Measurements from ENCODE around the gene EIF5A. TPM values are rescaled to one million over a fixed set of nuclear protein-coding genes. Genes with fewer than 3 reads are reported as not detected.
A peak's percentile ranks its signal among the peaks of the same experiment; 100 is the strongest.
"Not testable (repeated sequence)": the region's sequence is repeated elsewhere in the genome, so short reads cannot be mapped to it uniquely, and the experiment has no call there.

EIF5A gene
- total and polyA plus RNA-seq, 8 donors: 213 to 622 (median 264) TPM

GRCh38 chr17:7330638-7331015 lies 23.2 kb downstream of the EIF5A start:
- peak overlapping the region; percentile 88 to 95 for H3K4me3 ChIP-seq
- peaks cover 0 to 14% of the 10 kb centered on the region in 2 donors for H3K36me3 ChIP-seq
- no peaks in the 10 kb centered on the region for H3K9me3 ChIP-seq
- intact Hi-C loops (cut with DNase I): no loop called here
- DNase-seq (peak in 1 of 4 donors; percentile 78), ATAC-seq (no peak)
- H3K27ac ChIP-seq: peak overlapping the region; percentile 90 to 93
- H3K4me1 ChIP-seq: peaks cover 3 to 29% of the 10 kb centered on the region in 2 donors
- TF ChIP-seq CTCF (IDR thresholded peaks at IDR 0.05): no peak
- peaks cover 0 to 8% of the 10 kb centered on the region in 2 donors for H3K27me3 ChIP-seq

- peaks cover 0 to 20% of the 10 kb centered on the region in 2 donors for H3K27me3 ChIP-seq
- DNase-seq (peak in 1 of 4 donors; percentile 13), ATAC-seq (no peak)
- no peaks in the 10 kb centered on the region for H3K9me3 ChIP-seq
- no peak for TF ChIP-seq CTCF (IDR thresholded peaks at IDR 0.05)
- H3K36me3 ChIP-seq: no peaks in the 10 kb centered on the region
- H3K4me1 ChIP-seq: peaks cover 3 to 35% of the 10 kb centered on the region in 2 donors
- no peak overlapping the region for H3K27ac ChIP-seq
- H3K4me3 ChIP-seq: no peak overlapping the region
- intact Hi-C loops (cut with DNase I): no loop called here
These were observed 24.7 kb downstream of the EIF5A start for GRCh38 chr17:7332111-7332510.

- H3K27ac ChIP-seq; H3K9me3 ChIP-seq; intact Hi-C loops (cut with DNase I); H3K36me3 ChIP-seq; DNase-seq; H3K4me3 ChIP-seq; ATAC-seq: not testable (repeated sequence)
- H3K27me3 ChIP-seq: peaks cover 0 to 21% of the 10 kb centered on the region in 2 donors
- H3K4me1 ChIP-seq: peaks cover 3 to 37% of the 10 kb centered on the region in 2 donors
These were observed 25.2 kb downstream of the EIF5A start for GRCh38 chr17:7332600-7333069.

- Histone ChIP-seq H3K27ac (no peak overlapping the region), H3K36me3 (no peaks in the 10 kb centered on the region), H3K9me3 (no peaks in the 10 kb centered on the region), H3K27me3 (peaks cover 0 to 25% of the 10 kb centered on the region in 2 donors), H3K4me1 (peaks cover 3 to 38% of the 10 kb centered on the region in 2 donors), H3K4me3 (no peak overlapping the region)
- TF ChIP-seq CTCF (IDR thresholded peaks at IDR 0.05): no peak
- ATAC-seq: no peak
- DNase-seq: peak in 1 of 4 donors; percentile 31
- intact Hi-C loops (cut with DNase I): no loop called here
These were observed 27.6 kb downstream of the EIF5A start for GRCh38 chr17:7334938-7335538.

- intact Hi-C loops (cut with DNase I); H3K9me3 ChIP-seq: not testable (repeated sequence)
- peak overlapping the region in 1 of 2 donors; percentile 66 for H3K27ac ChIP-seq
These were observed 28.3 kb downstream of the EIF5A start for GRCh38 chr17:7335765-7336164.

GRCh38 chr17:7336240-7337175 lies 29.1 kb downstream of the EIF5A start, which contains the start of gene ACAP1:
Gene ACAP1, plus strand, starts transcription at chr17:7336529. Its CDS starts 206 bp downstream, at chr17:7336735.
- H3K36me3 ChIP-seq: peaks cover 0 to 9% of the 10 kb centered on the region in 2 donors
- H3K4me1 ChIP-seq: peaks cover 0 to 34% of the 10 kb centered on the region in 2 donors
- peak within 1 kb of the TSS in 1 of 2 donors; percentile 66 for H3K27ac ChIP-seq
- DNase-seq: peak in 2 of 4 donors; percentile 72 to 94
- intact Hi-C loops (cut with DNase I): no loop called here
- peak within 1 kb of the TSS in 1 of 2 donors; percentile 47 for H3K4me3 ChIP-seq
- H3K9me3 ChIP-seq: no peaks in the 10 kb centered on the region
- peak; percentile 78 for ATAC-seq
- peaks cover 0 to 37% of the 10 kb centered on the region in 2 donors for H3K27me3 ChIP-seq
- TF ChIP-seq CTCF (IDR thresholded peaks at IDR 0.05): no peak

More at GRCh38 chr17:7335765-7336164, 28.3 kb downstream of the EIF5A start:
- DNase-seq, ATAC-seq, H3K36me3 ChIP-seq: not testable (repeated sequence)
- Histone ChIP-seq H3K4me3 (peak overlapping the region in 1 of 2 donors; percentile 47), H3K4me1 (peaks cover 0 to 36% of the 10 kb centered on the region in 2 donors), H3K27me3 (peaks cover 0 to 29% of the 10 kb centered on the region in 2 donors)

- peaks cover 0 to 48% of the 10 kb centered on the region in 2 donors for H3K27me3 ChIP-seq
- not testable (repeated sequence) for ATAC-seq
- H3K4me3 ChIP-seq: peak overlapping the region in 1 of 2 donors; percentile 47
These were observed 30.2 kb downstream of the EIF5A start for GRCh38 chr17:7337600-7337999.

More at GRCh38 chr17:7337600-7337999, 30.2 kb downstream of the EIF5A start:
- intact Hi-C loops (cut with DNase I); H3K9me3 ChIP-seq; DNase-seq: not testable (repeated sequence)
- H3K36me3 ChIP-seq: peaks cover 0 to 20% of the 10 kb centered on the region in 2 donors
- peaks cover 0 to 29% of the 10 kb centered on the region in 2 donors for H3K4me1 ChIP-seq
- peak overlapping the region in 1 of 2 donors; percentile 66 for H3K27ac ChIP-seq

Data from left lung (tissue), 10 donors.